GM04504 (cell line): Measurements from ENCODE around the gene APBB1IP.
"Not testable (repeated sequence)": the region's sequence is repeated elsewhere in the genome, so short reads cannot be mapped to it uniquely, and the experiment has no call there.

ENCODE experiments used
- DNase-seq: peaks from one replicate; pipeline ENCODE4 v3.0.0-alpha.2; 2012; ENCODE audit warnings: low read depth

APBB1IP gene

GRCh38 chr10:26437637-26438461, at the start of gene APBB1IP:
Gene APBB1IP (plus strand): TSS chr10:26438341. CDS start chr10:26492327, 53,986 bp downstream.
- no peak for DNase-seq

- no peak for DNase-seq
Observed at GRCh38 chr10:26389533-26389932, 48.6 kb upstream of the APBB1IP start.

DNA sequence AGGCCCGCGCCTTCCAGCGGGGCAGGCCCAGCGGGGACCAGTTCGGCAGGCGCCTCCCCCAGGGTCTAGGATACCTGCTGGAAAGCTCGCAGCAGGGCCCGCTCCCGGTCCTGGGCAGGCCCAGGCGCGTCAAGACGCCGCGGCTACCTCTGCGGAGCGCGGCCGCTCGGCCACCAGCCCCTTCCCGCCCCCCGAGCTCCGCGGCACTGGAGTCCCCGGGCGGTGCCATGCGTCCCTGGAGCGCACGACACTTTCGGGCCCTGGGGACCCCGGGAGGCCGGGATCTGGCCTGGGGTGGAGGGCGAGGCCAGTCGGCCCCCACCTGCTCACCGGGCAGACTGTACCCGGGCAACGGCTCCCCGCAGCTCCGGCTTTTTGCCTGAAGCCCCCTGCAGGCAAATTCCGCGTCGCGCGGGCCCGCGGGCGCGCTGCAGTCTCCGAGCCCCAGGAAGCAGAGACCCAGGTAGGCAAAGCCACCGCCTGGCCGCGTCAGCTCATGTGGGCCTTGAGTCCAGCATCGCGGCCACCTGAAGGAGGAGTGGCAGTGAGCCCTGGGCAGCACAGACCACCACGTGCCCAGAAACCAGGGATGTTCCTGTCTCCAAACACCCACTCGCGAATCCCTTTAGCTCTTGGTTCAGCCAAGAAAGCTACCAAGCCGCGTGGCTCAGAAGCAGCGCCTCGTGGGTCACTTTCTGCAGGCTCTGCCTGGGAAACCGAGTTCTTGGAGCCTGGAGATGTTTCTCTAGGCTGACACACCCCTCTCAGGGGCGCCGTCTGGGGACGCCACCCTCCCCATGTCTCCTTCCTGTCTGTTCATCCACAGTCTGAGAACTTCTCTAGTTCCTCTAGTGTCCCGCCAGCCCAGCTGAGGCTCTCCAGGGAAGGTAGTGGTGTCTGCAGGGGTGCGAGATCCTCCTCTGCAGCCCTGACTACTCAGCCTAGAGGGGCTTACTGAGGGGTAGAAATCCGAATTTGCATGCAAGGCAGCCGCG, 46.1 kb upstream of the APBB1IP start:
- DNase-seq = no peak

DNA sequence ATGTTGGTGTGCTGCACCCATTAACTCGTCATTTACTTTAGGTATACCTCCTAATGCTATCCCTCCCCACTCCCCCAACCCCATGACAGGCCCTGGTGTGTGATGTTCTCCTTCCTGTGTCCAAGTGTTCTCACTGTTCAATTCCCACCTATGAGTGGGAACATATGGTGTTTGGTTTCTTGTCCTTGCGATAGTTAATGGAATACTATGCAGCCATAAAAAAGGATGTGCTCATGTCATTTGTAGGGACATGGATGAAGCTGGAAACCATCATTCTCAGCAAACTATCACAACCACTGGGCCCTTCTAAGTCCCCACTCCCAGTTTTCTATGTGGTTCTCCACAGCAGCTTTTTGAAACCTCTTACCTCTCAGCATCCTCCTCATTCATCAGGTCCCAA, 39.8 kb upstream of the APBB1IP start:
- DNase-seq = not testable (repeated sequence)

- DNase-seq = peak; percentile 32
Observed at GRCh38 chr10:26407406-26407969, 30.7 kb upstream of the APBB1IP start.

DNA sequence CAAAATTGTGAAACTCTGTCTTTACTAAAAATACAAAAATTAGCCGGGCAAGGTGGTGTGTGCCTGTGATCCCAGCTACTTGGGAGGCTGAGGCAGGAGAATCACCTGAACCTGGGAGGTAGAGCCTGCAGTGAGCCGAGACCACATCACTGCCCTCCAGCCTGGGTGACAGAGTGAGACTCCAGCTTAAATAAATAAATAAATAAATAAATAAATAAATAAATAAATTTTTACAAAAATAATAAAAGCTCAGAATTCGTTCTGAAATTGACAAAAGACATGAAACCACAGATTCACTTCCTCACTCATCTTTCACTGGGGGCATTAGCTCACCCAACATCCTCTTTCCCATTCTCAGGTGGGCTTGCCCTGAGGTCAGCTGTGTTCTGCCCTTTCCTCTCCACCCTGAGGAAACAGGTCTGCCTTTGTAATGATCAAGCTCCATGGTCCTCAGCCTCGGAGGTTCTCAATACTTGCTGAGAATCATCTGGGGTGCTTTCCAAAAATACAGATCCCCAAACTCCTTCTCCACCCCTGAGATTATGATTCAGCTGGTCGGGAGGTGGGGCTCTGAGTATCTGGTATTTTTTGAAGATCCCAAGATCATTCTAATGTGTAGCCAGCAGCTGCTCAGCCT, 29.2 kb upstream of the APBB1IP start:
- DNase-seq = no peak

GRCh38 chr10:26410356-26410755, 27.8 kb upstream of the APBB1IP start:
- DNase-seq = no peak

DNA sequence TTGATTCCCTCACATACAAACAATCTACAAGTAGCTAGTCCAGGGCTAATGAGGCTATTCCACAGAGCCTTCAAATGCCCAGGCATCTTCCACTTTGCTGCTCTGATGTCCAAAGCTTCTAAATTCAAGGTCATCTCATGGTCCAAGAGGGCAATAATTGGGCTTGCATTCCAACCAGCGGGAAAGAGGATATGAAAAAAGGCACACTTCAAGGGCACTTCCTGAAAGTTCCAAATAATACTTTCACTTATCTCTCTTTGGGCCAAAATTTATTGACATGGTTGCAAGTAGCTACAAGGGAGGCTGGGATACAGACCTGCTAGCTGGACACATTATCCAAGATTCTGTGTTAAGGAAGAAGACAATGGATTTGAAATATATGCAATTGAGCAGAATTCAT, 25.2 kb upstream of the APBB1IP start:
- DNase-seq = no peak

DNA sequence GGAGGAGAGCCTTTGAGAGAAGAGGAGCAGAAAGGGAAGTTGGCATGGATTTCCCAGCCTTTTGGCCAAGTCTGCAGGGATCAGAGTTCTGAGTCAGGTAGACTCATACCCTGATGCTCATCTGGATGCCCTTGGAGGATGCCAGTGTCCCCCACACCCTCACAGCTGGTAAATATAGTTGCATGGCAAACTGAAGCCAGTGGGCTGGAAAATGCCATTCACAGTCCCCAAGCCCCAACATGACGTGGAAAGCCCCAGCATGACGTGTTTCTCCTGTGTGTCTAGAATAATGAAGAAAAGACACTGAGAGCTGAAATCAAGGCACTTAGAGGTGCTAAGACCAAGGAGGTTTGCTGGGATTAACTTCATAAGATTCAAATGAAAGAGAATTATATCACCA, 24.8 kb upstream of the APBB1IP start:
- no peak for DNase-seq

DNA sequence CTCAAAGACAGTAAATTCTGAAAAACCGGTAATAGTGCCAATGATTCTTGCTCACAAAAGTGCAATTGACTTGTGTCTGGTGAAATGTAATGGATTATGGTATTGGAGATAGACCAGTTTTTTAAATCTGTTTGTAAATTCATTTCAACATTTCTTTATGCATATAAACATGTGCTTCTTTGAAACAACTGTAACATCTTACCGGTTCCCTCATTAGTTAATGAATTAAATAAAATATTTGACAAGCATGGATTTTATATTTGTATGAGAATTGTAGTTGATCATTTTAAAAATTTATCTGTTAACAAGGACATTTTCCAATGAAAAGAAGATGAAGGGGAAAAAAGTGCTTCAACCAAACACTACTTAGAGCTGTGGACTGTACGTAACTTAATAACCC, 21.0 kb upstream of the APBB1IP start:
- DNase-seq = no peak

- DNase-seq = no peak
Observed at GRCh38 chr10:26422977-26423376, 15.2 kb upstream of the APBB1IP start.

DNA sequence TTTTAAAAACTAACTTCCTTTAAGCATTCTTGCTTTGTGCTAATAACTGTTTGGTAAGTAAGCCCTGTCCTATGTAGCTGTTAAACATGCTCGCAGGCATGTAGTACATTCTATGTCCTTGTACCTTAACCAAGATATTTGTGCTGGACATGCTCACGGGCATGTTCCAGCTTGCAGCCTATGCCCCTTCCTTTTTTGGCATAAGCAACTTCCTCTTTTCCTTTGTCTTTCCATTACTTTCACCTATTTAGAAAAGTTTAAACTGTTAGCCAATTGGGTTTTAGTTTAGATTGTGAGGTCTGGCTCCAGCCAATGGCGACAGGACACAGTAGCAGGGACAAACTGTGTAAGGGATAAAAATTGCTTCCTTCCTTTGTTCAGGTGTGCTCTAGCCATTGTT, 14.4 kb upstream of the APBB1IP start:
- no peak for DNase-seq

DNA sequence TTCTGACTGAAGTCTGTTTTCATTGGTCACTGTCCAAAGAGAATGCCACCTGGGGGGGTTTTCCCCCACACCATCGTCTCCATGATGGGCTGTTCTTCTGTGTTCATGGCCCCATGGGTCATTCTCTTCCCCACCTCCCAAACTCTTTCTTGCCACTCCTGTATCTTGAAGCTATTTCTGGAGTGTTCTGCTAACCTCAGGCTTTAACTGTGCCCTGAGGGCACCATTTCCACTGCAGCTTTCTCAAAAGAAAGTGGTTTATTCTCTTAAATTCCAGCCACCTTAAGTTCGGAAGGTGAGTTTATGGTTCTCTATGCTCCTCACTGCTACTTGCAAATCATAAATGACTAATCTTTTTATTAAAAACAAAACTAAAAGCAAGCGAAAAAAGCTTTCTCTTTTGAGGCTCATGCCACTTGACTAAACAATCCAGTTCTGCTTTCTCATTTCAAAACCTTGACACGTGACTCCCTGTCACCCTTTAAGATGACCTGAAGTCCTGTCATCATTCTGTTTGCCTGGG, 7.4 kb upstream of the APBB1IP start:
- DNase-seq = no peak

DNA sequence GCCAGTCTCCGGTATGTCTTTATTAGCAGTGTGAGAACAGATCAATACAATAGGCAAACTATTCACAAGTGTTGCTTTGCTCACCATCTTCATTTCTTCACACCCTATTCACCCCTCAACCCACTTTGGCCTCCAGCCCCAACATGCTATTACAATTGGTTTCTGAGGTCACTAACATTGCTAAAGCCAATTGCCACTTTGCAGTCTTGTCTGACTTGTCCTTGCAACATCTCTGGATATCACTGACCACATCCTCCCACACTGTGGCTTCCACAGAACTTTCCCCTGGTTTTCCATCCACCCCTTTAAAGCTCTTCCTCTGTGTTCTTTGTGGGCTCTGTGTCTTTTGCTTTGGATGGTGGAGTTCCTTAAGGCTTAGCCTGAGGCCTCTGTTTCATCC, 5.2 kb upstream of the APBB1IP start:
- no peak for DNase-seq

- DNase-seq = no peak
Observed at GRCh38 chr10:26435852-26436251, 2.3 kb upstream of the APBB1IP start.

- DNase-seq = no peak
Observed at GRCh38 chr10:26436848-26437247, 1.3 kb upstream of the APBB1IP start.

GRCh38 chr10:26438534-26439341, 597 bp downstream of the APBB1IP start:
- no peak for DNase-seq

GRCh38 chr10:26439406-26440087, 1.4 kb downstream of the APBB1IP start:
- DNase-seq = no peak

GRCh38 chr10:26440088-26440470, 1.9 kb downstream of the APBB1IP start:
- no peak for DNase-seq

GRCh38 chr10:26441491-26442214, 3.5 kb downstream of the APBB1IP start:
- no peak for DNase-seq
